HepG2 (cell line): Measurements from ENCODE around the gene CDC42EP4. TPM values are rescaled to one million over a fixed set of nuclear protein-coding genes. Genes with fewer than 3 reads are reported as not detected.
A peak's percentile ranks its signal among the peaks of the same experiment; 100 is the strongest.

ENCODE experiments used
- ATF7-NPFF ChIP-seq: sonication (generic); formaldehyde crosslinking; IDR thresholded peaks from 2 replicates; pipeline ENCODE4 v1.8.1; 2023; ENCODE audit warnings: mild to moderate bottlenecking, low read depth, missing genetic modification reagents, moderate library complexity
- ELF1 ChIP-seq: sonication (generic); formaldehyde crosslinking; IDR thresholded peaks from 2 replicates; pipeline ENCODE4 v1.4.0; 2020; ENCODE audit warnings: missing genetic modification reagents
- FIP1L1 ChIP-seq: fragments of 200-400 bp; formaldehyde crosslinking; IDR thresholded peaks from 2 replicates; pipeline ENCODE4 v1.6.1; 2018; ENCODE audit warnings: low read depth, mild to moderate bottlenecking, low read length, moderate library complexity, borderline replicate concordance; ENCODE audit not compliant: insufficient read depth
- HNF1A ChIP-seq, 2 experiments: sonication (generic) in 1 of 2; formaldehyde crosslinking in 1 of 2; IDR thresholded peaks; 2 replicates each; pipeline versions ENCODE4 v1.4.0 to v1.6.1; 2016 to 2020; ENCODE audit warnings: borderline replicate concordance in 1 of 2, low read depth in 1 of 2, mild to moderate bottlenecking in 1 of 2, missing genetic modification reagents in 1 of 2
- JUN ChIP-seq: sonication (generic); formaldehyde crosslinking; IDR thresholded peaks from 2 replicates; pipeline ENCODE4 v1.4.0; 2020; ENCODE audit warnings: mild to moderate bottlenecking, missing genetic modification reagents
- PITX1 ChIP-seq: sonication (generic); formaldehyde crosslinking; IDR thresholded peaks from 2 replicates; pipeline ENCODE4 v1.5.1; 2020; ENCODE audit warnings: mild to moderate bottlenecking, missing genetic modification reagents
- POLR2AphosphoS2 ChIP-seq: IDR thresholded peaks from 2 replicates; pipeline ENCODE4 v1.6.1; 2011; ENCODE audit warnings: low read depth, low read length, improper control_type of control experiment
- SAFB2 ChIP-seq: sonication (generic); formaldehyde crosslinking; IDR thresholded peaks from 2 replicates; pipeline ENCODE4 v1.5.1; 2020; ENCODE audit warnings: missing genetic modification reagents, low read depth, mild to moderate bottlenecking, borderline replicate concordance
- SOX13 ChIP-seq, 3 experiments: fragments of 450-650 bp in 1 of 3; sonication (generic) in 1 of 3; formaldehyde crosslinking in 1 of 3; IDR thresholded peaks in 2 of 3; conservative IDR thresholded peaks in 1 of 3; 2 replicates each; pipeline versions ENCODE4 v1.5.0 to v1.6.1; 2016 to 2020; ENCODE audit warnings: antibody characterized with exemption in 1 of 3, mild to moderate bottlenecking in 1 of 3, missing compliant biosample characterization in 1 of 3, missing genetic modification reagents in 1 of 3, moderate library complexity in 1 of 3
- ZEB1 ChIP-seq: IDR thresholded peaks from 2 replicates; pipeline ENCODE4 v1.6.1; 2012; ENCODE audit warnings: mild to moderate bottlenecking, low read depth, inconsistent platforms; ENCODE audit not compliant: insufficient replicate concordance
- ZNF614 ChIP-seq: IDR thresholded peaks from 2 replicates; pipeline ENCODE4 v1.6.1; 2018; ENCODE audit warnings: missing biosample characterization, missing genetic modification reagents, inconsistent platforms, borderline replicate concordance
- polyA plus RNA-seq, 8 experiments: library from polyadenylated mRNA; depleted of rRNA in 3 of 8; stranded (reverse) in 7 of 8; unstranded in 1 of 8; fragments of >200 nt; fragmentation: Illumina TruSeq in 4 of 8; extraction: Trizol in 4 of 8; gene quantifications; 2 replicates each; pipeline versions ENCODE4 v1.2.1 to v1.2.3, GENCODE V29; 2011 to 2016; ENCODE audit warnings: low read depth in 4 of 8, missing spikeins in 1 of 8, mixed read lengths in 1 of 8; ENCODE audit not compliant: insufficient read depth in 1 of 8
- total RNA-seq, 5 experiments: library from RNA; depleted of rRNA; stranded (reverse); fragments of >200 nt; fragmentation: Illumina TruSeq; extraction: Trizol; gene quantifications; 2 replicates each; pipeline ENCODE4 v1.2.3, GENCODE V29; 2016; ENCODE audit warnings: low read depth in 1 of 5
- TF ChIP-seq, protein P1 (sequence below): IDR thresholded peaks from 2 replicates; pipeline ENCODE4 v1.4.0; 2020; ENCODE audit warnings: mild to moderate bottlenecking, missing genetic modification reagents
- TF ChIP-seq, protein P2 (sequence below): sonication (generic); formaldehyde crosslinking; IDR thresholded peaks from 2 replicates; pipeline ENCODE4 v1.8.1; 2023; ENCODE audit warnings: mild to moderate bottlenecking, inconsistent platforms, moderate library complexity, missing genetic modification reagents, borderline replicate concordance
- TF ChIP-seq, protein P3 (sequence below): IDR thresholded peaks from 2 replicates; pipeline ENCODE4 v1.6.1; 2016; ENCODE audit warnings: low read depth

The CDC42EP4 gene
- total and polyA plus RNA-seq, 2 of the 13 experiments (the other 11 are each of a cell fraction or from before 2014, with no cell fraction given), result 19.0 to 54.0 TPM

GRCh38 chr17:73272906-73273218, 38.9 kb downstream of the CDC42EP4 start (continued):
- 0 out of 2 replicates have a peak, but pooled peaks have one; percentile 43 for TF ChIP-seq HNF1A (IDR thresholded peaks at IDR 0.05; ENCODE audit: low read depth)
- TF ChIP-seq HNF1A (CRISPR knock-in tag; IDR thresholded peaks at IDR 0.05; ENCODE audit: borderline replicate concordance), result peak; percentile 89
- peak; percentile 60 for TF ChIP-seq ZEB1
- no peak for TF ChIP-seq POLR2AphosphoS2
- TF ChIP-seq FIP1L1, result no peak
- TF ChIP-seq, protein P1, sequence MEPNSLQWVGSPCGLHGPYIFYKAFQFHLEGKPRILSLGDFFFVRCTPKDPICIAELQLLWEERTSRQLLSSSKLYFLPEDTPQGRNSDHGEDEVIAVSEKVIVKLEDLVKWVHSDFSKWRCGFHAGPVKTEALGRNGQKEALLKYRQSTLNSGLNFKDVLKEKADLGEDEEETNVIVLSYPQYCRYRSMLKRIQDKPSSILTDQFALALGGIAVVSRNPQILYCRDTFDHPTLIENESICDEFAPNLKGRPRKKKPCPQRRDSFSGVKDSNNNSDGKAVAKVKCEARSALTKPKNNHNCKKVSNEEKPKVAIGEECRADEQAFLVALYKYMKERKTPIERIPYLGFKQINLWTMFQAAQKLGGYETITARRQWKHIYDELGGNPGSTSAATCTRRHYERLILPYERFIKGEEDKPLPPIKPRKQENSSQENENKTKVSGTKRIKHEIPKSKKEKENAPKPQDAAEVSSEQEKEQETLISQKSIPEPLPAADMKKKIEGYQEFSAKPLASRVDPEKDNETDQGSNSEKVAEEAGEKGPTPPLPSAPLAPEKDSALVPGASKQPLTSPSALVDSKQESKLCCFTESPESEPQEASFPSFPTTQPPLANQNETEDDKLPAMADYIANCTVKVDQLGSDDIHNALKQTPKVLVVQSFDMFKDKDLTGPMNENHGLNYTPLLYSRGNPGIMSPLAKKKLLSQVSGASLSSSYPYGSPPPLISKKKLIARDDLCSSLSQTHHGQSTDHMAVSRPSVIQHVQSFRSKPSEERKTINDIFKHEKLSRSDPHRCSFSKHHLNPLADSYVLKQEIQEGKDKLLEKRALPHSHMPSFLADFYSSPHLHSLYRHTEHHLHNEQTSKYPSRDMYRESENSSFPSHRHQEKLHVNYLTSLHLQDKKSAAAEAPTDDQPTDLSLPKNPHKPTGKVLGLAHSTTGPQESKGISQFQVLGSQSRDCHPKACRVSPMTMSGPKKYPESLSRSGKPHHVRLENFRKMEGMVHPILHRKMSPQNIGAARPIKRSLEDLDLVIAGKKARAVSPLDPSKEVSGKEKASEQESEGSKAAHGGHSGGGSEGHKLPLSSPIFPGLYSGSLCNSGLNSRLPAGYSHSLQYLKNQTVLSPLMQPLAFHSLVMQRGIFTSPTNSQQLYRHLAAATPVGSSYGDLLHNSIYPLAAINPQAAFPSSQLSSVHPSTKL (CRISPR knock-in tag), result peak; percentile 92
- TF ChIP-seq, protein P2, sequence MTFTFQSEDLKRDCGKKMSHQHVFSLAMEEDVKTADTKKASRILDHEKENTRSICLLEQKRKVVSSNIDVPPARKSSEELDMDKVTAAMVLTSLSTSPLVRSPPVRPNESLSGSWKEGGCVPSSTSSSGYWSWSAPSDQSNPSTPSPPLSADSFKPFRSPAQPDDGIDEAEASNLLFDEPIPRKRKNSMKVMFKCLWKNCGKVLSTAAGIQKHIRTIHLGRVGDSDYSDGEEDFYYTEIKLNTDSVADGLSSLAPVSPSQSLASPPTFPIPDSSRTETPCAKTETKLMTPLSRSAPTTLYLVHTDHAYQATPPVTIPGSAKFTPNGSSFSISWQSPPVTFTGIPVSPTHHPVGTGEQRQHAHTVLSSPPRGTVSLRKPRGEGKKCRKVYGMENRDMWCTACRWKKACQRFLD (CRISPR knock-in tag), result no peak
- 0 out of 2 replicates have a peak, but pooled peaks have one; percentile 53 for TF ChIP-seq JUN
- TF ChIP-seq ZNF614 (CRISPR knock-in tag), result peak; percentile 67; the same call in 1 of the 2 replicates
- TF ChIP-seq, protein P3, sequence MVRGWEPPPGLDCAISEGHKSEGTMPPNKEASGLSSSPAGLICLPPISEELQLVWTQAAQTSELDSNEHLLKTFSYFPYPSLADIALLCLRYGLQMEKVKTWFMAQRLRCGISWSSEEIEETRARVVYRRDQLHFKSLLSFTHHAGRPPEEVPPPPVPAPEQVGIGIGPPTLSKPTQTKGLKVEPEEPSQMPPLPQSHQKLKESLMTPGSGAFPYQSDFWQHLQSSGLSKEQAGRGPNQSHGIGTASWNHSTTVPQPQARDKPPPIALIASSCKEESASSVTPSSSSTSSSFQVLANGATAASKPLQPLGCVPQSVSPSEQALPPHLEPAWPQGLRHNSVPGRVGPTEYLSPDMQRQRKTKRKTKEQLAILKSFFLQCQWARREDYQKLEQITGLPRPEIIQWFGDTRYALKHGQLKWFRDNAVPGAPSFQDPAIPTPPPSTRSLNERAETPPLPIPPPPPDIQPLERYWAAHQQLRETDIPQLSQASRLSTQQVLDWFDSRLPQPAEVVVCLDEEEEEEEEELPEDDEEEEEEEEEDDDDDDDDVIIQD (CRISPR knock-in tag), result peak; percentile 68
- peak; percentile 60; the same call in 1 of the 2 replicates for TF ChIP-seq SAFB2
- peak; percentile 81 for TF ChIP-seq PITX1 (CRISPR knock-in tag)
- no peak for TF ChIP-seq ELF1
- peak; percentile 47; the same call in 1 of the 2 replicates for TF ChIP-seq ATF7-NPFF (CRISPR knock-in tag)
- TF ChIP-seq SOX13 (IDR thresholded peaks at IDR 0.05), result peak; percentile 85
- TF ChIP-seq SOX13 (CRISPR knock-in tag; conservative IDR thresholded peaks at IDR 0.05 in 1 of 2, IDR thresholded peaks at IDR 0.05 in 1 of 2), result peak in 1 of 2 experiments; percentile 93; a peak in 2 of 4 replicates
